Keratinocyte (primary cell): ENCODE results near the gene RAF1. TPM values are rescaled to one million over a fixed set of nuclear protein-coding genes. Genes with fewer than 3 reads are reported as not detected.

ENCODE experiments used
- DNase-seq: peaks from one replicate; pipeline ENCODE4 v3.0.0-alpha.2; 2011; ENCODE audit warnings: low read depth, missing footprints, low spot score
- FAIRE-seq: peaks from 2 replicates; lab custom pipeline; 2011; peaks lifted over from hg19 to GRCh38; lab: Jason Lieb, UNC
- H2AFZ ChIP-seq: 2 replicates; pipeline ENCODE4 v1.6.0; 2012; ENCODE audit warnings: low read length, control low read depth, inconsistent platforms; ENCODE audit not compliant: control insufficient read depth
- H3K27ac ChIP-seq: 2 replicates; pipeline ENCODE4 v1.5.1; 2011; ENCODE audit warnings: low read length; ENCODE audit not compliant: control insufficient read depth, insufficient read depth
- H3K27me3 ChIP-seq: 3 replicates; pipeline ENCODE4 v1.6.0; 2011; ENCODE audit warnings: low read length; ENCODE audit not compliant: control insufficient read depth, insufficient read depth; ENCODE audit errors: extremely low read depth
- H3K36me3 ChIP-seq, 2 experiments: 2 replicates in 1 of 2; 3 replicates in 1 of 2; pipeline ENCODE4 v1.5.1; 2011; ENCODE audit warnings: low read length in 2 of 2, mild to moderate bottlenecking in 1 of 2; ENCODE audit not compliant: control insufficient read depth in 2 of 2, insufficient read depth in 2 of 2; ENCODE audit errors: extremely low read depth in 1 of 2
- H3K4me1 ChIP-seq: 3 replicates; pipeline ENCODE4 v1.5.1; 2011; ENCODE audit warnings: low read length; ENCODE audit not compliant: control insufficient read depth, insufficient read depth; ENCODE audit errors: extremely low read depth
- H3K4me2 ChIP-seq: 3 replicates; pipeline ENCODE4 v1.6.0; 2011; ENCODE audit warnings: low read depth, low read length; ENCODE audit not compliant: control insufficient read depth, insufficient read depth; ENCODE audit errors: extremely low read depth
- H3K4me3 ChIP-seq, 3 experiments: fragments of 200-600 bp in 1 of 3; sonication (generic) in 1 of 3; 2 replicates in 2 of 3; 3 replicates in 1 of 3; pipeline ENCODE4 v1.5.1; 2011 to 2016; ENCODE audit warnings: low read length in 3 of 3, mild to moderate bottlenecking in 3 of 3, control low read depth in 2 of 3, inconsistent platforms in 1 of 3, low read depth in 1 of 3, mixed read lengths in 1 of 3, mixed run types in 1 of 3, moderate library complexity in 1 of 3; ENCODE audit not compliant: control insufficient read depth in 2 of 3, insufficient read depth in 2 of 3; ENCODE audit errors: extremely low read depth in 1 of 3
- H3K79me2 ChIP-seq: 2 replicates; pipeline ENCODE4 v1.6.0; 2012; ENCODE audit warnings: low read length; ENCODE audit not compliant: control insufficient read depth, insufficient read depth
- H3K9ac ChIP-seq: 3 replicates; pipeline ENCODE4 v1.6.0; 2011; ENCODE audit warnings: low read length; ENCODE audit not compliant: control insufficient read depth, insufficient read depth; ENCODE audit errors: extremely low read depth
- H3K9me1 ChIP-seq: 3 replicates; pipeline ENCODE4 v1.6.0; 2011; ENCODE audit warnings: low read length; ENCODE audit not compliant: control insufficient read depth, insufficient read depth; ENCODE audit errors: extremely low read depth
- H3K9me3 ChIP-seq: 2 replicates; pipeline ENCODE4 v1.5.1; 2012; ENCODE audit warnings: low read depth, low read length; ENCODE audit not compliant: control insufficient read depth
- H4K20me1 ChIP-seq: 3 replicates; pipeline ENCODE4 v1.6.0; 2011; ENCODE audit warnings: low read length; ENCODE audit not compliant: control insufficient read depth, insufficient read depth; ENCODE audit errors: extremely low read depth
- CTCF ChIP-seq, 3 experiments: IDR thresholded peaks in 1 of 3; conservative IDR thresholded peaks in 1 of 3; optimal IDR thresholded peaks in 1 of 3; 2 replicates in 2 of 3; 3 replicates in 1 of 3; pipeline versions ENCODE3 to v1.5.1; 2011; ENCODE audit warnings: low read length in 3 of 3, mild to moderate bottlenecking in 3 of 3, moderate library complexity in 2 of 3, control low read depth in 1 of 3, inconsistent platforms in 1 of 3; ENCODE audit not compliant: insufficient read depth in 2 of 3; ENCODE audit errors: extremely low read depth in 1 of 3
- EZH2 ChIP-seq: IDR thresholded peaks from one replicate; pipeline ENCODE4 v1.6.1; 2012; ENCODE audit warnings: inconsistent platforms, mild to moderate bottlenecking, low read length, moderate library complexity
- dilution Hi-C: fragments of 300-500 bp; cut with MboI; formaldehyde crosslinking; loops from one replicate; pipeline ENCODE4 v1.7.0; 2020; ENCODE audit warnings: low sequenced_read_pairs; ENCODE audit not compliant: extremely low pct_ligation_motif_present
- polyA plus RNA-seq, 5 experiments: library from polyadenylated mRNA; depleted of rRNA in 3 of 5; stranded (reverse) in 3 of 5; stranded (forward) in 1 of 5; unstranded in 1 of 5; fragments of >200 nt; gene quantifications; 1 replicate in 1 of 5; 2 replicates in 3 of 5; 3 replicates in 1 of 5; pipeline versions ENCODE4 v1.2.1 to v1.2.3, GENCODE V29; 2011 to 2012; ENCODE audit warnings: missing spikeins in 2 of 5, low read depth in 1 of 5, low replicate concordance in 1 of 5

Gene RAF1
- polyA plus RNA-seq, 1 donor (not counting 4 experiments of a cell fraction or from before 2014, with no cell fraction given), result 80.1 TPM

GRCh38 chr3:12620305-12620704 is 43.6 kb downstream of the RAF1 start:
- peaks cover 0 to 2% of the 10 kb centered on the region in 2 experiments for H3K36me3 ChIP-seq
- peaks cover 6% of the 10 kb centered on the region for H4K20me1 ChIP-seq
- peaks cover 63% of the 10 kb centered on the region for H3K79me2 ChIP-seq
- H3K27me3 ChIP-seq, result no peaks in the 10 kb centered on the region
- no peak overlapping the region for H2AFZ ChIP-seq
- H3K4me1 ChIP-seq, result no peaks in the 10 kb centered on the region
- TF ChIP-seq CTCF (optimal IDR thresholded peaks at IDR 0.05 in 1 of 3, IDR thresholded peaks at IDR 0.05 in 1 of 3, conservative IDR thresholded peaks at IDR 0.05 in 1 of 3; ENCODE audit: extremely low read depth in 1 of 3, insufficient read depth in 2 of 3, low read length in 3 of 3) (no peak), EZH2 (no peak)
- H3K9ac ChIP-seq, result no peak overlapping the region
- FAIRE-seq (no peak), DNase-seq (no peak)
- H3K4me2 ChIP-seq, result no peak overlapping the region
- no peaks in the 10 kb centered on the region for H3K9me1 ChIP-seq
- no peaks in the 10 kb centered on the region for H3K9me3 ChIP-seq
- dilution Hi-C loops, result no loop called here
- H3K27ac ChIP-seq, result no peak overlapping the region
- H3K4me3 ChIP-seq, result no peak overlapping the region

GRCh38 chr3:12618426-12618825 is 45.5 kb downstream of the RAF1 start:
- H3K9me3 ChIP-seq, result no peaks in the 10 kb centered on the region
- DNase-seq, result no peak
- H3K4me2 ChIP-seq, result no peak overlapping the region
- H2AFZ ChIP-seq, result no peak overlapping the region
- H3K4me3 ChIP-seq, result no peak overlapping the region
- H3K79me2 ChIP-seq, result peaks cover 56% of the 10 kb centered on the region
- TF ChIP-seq CTCF (optimal IDR thresholded peaks at IDR 0.05 in 1 of 3, IDR thresholded peaks at IDR 0.05 in 1 of 3, conservative IDR thresholded peaks at IDR 0.05 in 1 of 3; ENCODE audit: extremely low read depth in 1 of 3, insufficient read depth in 2 of 3, low read length in 3 of 3) (no peak), EZH2 (no peak)
- dilution Hi-C loops, result no loop called here
- FAIRE-seq, result no peak
- H3K9ac ChIP-seq, result no peak overlapping the region
- peaks cover 0 to 4% of the 10 kb centered on the region in 2 experiments for H3K36me3 ChIP-seq
- no peak overlapping the region for H3K27ac ChIP-seq
- H4K20me1 ChIP-seq, result peaks cover 2% of the 10 kb centered on the region
- no peaks in the 10 kb centered on the region for H3K27me3 ChIP-seq
- H3K9me1 ChIP-seq, result no peaks in the 10 kb centered on the region
- no peaks in the 10 kb centered on the region for H3K4me1 ChIP-seq
